ENCODE measurements around the gene GPATCH2.

DNA sequence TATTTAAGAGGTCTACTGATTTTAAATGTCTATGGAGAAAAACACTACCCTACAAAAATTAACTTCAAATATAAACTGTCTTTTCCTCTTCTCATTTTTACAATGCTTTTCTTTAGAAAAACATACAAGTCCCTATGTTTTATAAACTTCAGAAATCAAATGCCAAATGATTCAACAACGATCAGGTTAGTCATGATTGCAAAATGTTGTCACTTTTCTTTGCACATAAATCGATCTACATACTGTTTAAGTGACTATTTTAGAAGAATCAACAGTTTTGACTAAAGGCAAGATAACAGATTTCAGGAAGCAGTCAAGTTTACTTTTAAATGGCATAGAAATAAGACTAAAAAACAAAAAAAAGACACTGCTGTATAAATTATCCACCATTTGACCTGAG, 168.7 kb downstream of the GPATCH2 start:
- TF ChIP-seq, protein P1, sequence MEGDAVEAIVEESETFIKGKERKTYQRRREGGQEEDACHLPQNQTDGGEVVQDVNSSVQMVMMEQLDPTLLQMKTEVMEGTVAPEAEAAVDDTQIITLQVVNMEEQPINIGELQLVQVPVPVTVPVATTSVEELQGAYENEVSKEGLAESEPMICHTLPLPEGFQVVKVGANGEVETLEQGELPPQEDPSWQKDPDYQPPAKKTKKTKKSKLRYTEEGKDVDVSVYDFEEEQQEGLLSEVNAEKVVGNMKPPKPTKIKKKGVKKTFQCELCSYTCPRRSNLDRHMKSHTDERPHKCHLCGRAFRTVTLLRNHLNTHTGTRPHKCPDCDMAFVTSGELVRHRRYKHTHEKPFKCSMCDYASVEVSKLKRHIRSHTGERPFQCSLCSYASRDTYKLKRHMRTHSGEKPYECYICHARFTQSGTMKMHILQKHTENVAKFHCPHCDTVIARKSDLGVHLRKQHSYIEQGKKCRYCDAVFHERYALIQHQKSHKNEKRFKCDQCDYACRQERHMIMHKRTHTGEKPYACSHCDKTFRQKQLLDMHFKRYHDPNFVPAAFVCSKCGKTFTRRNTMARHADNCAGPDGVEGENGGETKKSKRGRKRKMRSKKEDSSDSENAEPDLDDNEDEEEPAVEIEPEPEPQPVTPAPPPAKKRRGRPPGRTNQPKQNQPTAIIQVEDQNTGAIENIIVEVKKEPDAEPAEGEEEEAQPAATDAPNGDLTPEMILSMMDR (IDR thresholded peaks at IDR 0.05) = no peak
- TF ChIP-seq EZH2 (IDR thresholded peaks at IDR 0.05; ENCODE audit: borderline replicate concordance, insufficient read depth, low read depth, low read length, poor library complexity, severe bottlenecking) = no peak
